H1 (cell line): ENCODE data around the gene JAKMIP2. TPM values are rescaled to one million over a fixed set of nuclear protein-coding genes. Genes with fewer than 3 reads are reported as not detected.

ENCODE experiments used
- CTCF ChIA-PET: fragments of 300-600 bp; sonication (Branson Sonifier 250); formaldehyde crosslinking; loops from one replicate; lab custom pipeline; 2021; ENCODE audit not compliant: partially characterized antibody; lab: Charles Lee
- POLR2A ChIA-PET: fragments of 300-600 bp; sonication (Branson Sonifier 250); formaldehyde crosslinking; loops from one replicate; lab custom pipeline; 2021; ENCODE audit warnings: inconsistent platforms; ENCODE audit not compliant: partially characterized antibody; lab: Charles Lee
- DNase-seq, 2 experiments: peaks; one replicate each; pipeline versions ENCODE4 v3.0.0 to v3.0.0-alpha.2; 2010 to 2022; ENCODE audit warnings: low spot score in 2 of 2, low read depth in 1 of 2, mixed read lengths in 1 of 2
- FAIRE-seq: peaks from 2 replicates; lab custom pipeline; 2011; peaks lifted over from hg19 to GRCh38; lab: Jason Lieb, UNC
- H2AFZ ChIP-seq: 2 replicates; pipeline ENCODE4 v1.8.1; 2012; ENCODE audit warnings: low read length, inconsistent platforms
- H2AK5ac ChIP-seq: 2 replicates; pipeline ENCODE4 v1.6.1; 2013; ENCODE audit warnings: low read depth, low read length
- H2BK120ac ChIP-seq: replicated peaks from 2 replicates; pipeline ENCODE3; 2013; ENCODE audit warnings: low read depth, low read length, inconsistent platforms
- H2BK12ac ChIP-seq: 2 replicates; pipeline ENCODE4 v1.6.1; 2013; ENCODE audit warnings: low read depth, low read length
- H2BK15ac ChIP-seq: 2 replicates; pipeline ENCODE4 v1.6.1; 2013; ENCODE audit warnings: low read length
- H2BK20ac ChIP-seq: 2 replicates; pipeline ENCODE4 v1.6.1; 2013; ENCODE audit warnings: low read length
- H2BK5ac ChIP-seq: 2 replicates; pipeline ENCODE4 v1.6.1; 2013; ENCODE audit warnings: low read depth, low read length
- H3K14ac ChIP-seq: 2 replicates; pipeline ENCODE4 v1.6.1; 2013; ENCODE audit warnings: inconsistent platforms; ENCODE audit not compliant: insufficient read length
- H3K18ac ChIP-seq: 2 replicates; pipeline ENCODE4 v1.6.1; 2013; ENCODE audit warnings: low read length; ENCODE audit errors: extremely low read depth
- H3K23ac ChIP-seq: 2 replicates; pipeline ENCODE4 v1.6.1; 2013; ENCODE audit warnings: inconsistent platforms; ENCODE audit not compliant: insufficient read length
- H3K23me2 ChIP-seq: 2 replicates; pipeline ENCODE4 v1.6.1; 2013; ENCODE audit warnings: low read depth, low read length
- H3K27ac ChIP-seq: 2 replicates; pipeline ENCODE4 v1.6.1; 2011; ENCODE audit warnings: low read depth, low read length, inconsistent platforms
- H3K27me3 ChIP-seq, 4 experiments: replicated peaks in 1 of 4; 1 replicate in 1 of 4; 2 replicates in 3 of 4; pipeline versions ENCODE4 v1.6.1 to v1.8.1; 2011 to 2013; ENCODE audit warnings: low read length in 3 of 4, mild to moderate bottlenecking in 3 of 4, inconsistent platforms in 2 of 4, mixed read lengths in 2 of 4, moderate library complexity in 1 of 4; ENCODE audit not compliant: control insufficient read depth in 3 of 4, insufficient read depth in 3 of 4; ENCODE audit errors: extremely low read depth in 1 of 4
- H3K36me3 ChIP-seq, 4 experiments: 2 replicates each; pipeline versions ENCODE4 v1.6.1 to v1.8.1; 2011 to 2013; ENCODE audit warnings: mild to moderate bottlenecking in 4 of 4, low read length in 3 of 4, moderate library complexity in 2 of 4, control low read depth in 1 of 4, inconsistent platforms in 1 of 4; ENCODE audit not compliant: insufficient read depth in 4 of 4, control insufficient read depth in 2 of 4
- H3K4ac ChIP-seq: replicated peaks from 2 replicates; pipeline ENCODE3; 2013; ENCODE audit warnings: low read length, low read depth, mixed read lengths, inconsistent platforms; ENCODE audit not compliant: insufficient read length
- H3K4me1 ChIP-seq, 4 experiments: replicated peaks in 1 of 4; 1 replicate in 1 of 4; 2 replicates in 3 of 4; pipeline versions ENCODE4 v1.6.1 to v1.8.1; 2011 to 2013; ENCODE audit warnings: low read length in 3 of 4, inconsistent platforms in 2 of 4, mixed read lengths in 1 of 4; ENCODE audit not compliant: insufficient read depth in 4 of 4, control insufficient read depth in 3 of 4
- H3K4me2 ChIP-seq, 2 experiments: 2 replicates each; pipeline versions ENCODE4 v1.6.1 to v1.8.1; 2011 to 2013; ENCODE audit warnings: low read depth in 2 of 2, low read length in 2 of 2, control low read depth in 1 of 2, inconsistent platforms in 1 of 2, mild to moderate bottlenecking in 1 of 2; ENCODE audit not compliant: insufficient read depth in 1 of 2
- H3K4me3 ChIP-seq, 4 experiments: fragments of 200-600, 300-600 bp in 1 of 4; sonication (generic), shearing (Covaris generic), sonication (Bioruptor Twin) in 1 of 4; 2 replicates each; pipeline versions ENCODE4 v1.5.1 to v1.8.1; 2011 to 2016; ENCODE audit warnings: low read length in 4 of 4, low read depth in 3 of 4, control low read depth in 2 of 4, inconsistent platforms in 2 of 4, mild to moderate bottlenecking in 2 of 4, mixed read lengths in 1 of 4, moderate library complexity in 1 of 4; ENCODE audit not compliant: insufficient read depth in 2 of 4; ENCODE audit errors: extremely low read depth in 1 of 4
- H3K56ac ChIP-seq: replicated peaks from 2 replicates; pipeline ENCODE3; 2013; ENCODE audit warnings: low read depth, mild to moderate bottlenecking, mixed read lengths, low read length, inconsistent platforms; ENCODE audit not compliant: insufficient read length
- H3K79me1 ChIP-seq: 2 replicates; pipeline ENCODE4 v1.6.1; 2013; ENCODE audit warnings: low read depth, low read length, control low read depth
- H3K79me2 ChIP-seq, 2 experiments: 2 replicates each; pipeline versions ENCODE4 v1.6.1 to v1.8.1; 2012 to 2013; ENCODE audit warnings: low read length in 2 of 2, mild to moderate bottlenecking in 2 of 2, inconsistent platforms in 1 of 2; ENCODE audit not compliant: insufficient read depth in 2 of 2, control insufficient read depth in 1 of 2
- H3K9ac ChIP-seq, 4 experiments: replicated peaks in 1 of 4; 1 replicate in 1 of 4; 2 replicates in 3 of 4; pipeline versions ENCODE4 v1.6.1 to v1.8.1; 2011 to 2013; ENCODE audit warnings: low read depth in 3 of 4, low read length in 3 of 4, control low read depth in 2 of 4, mild to moderate bottlenecking in 2 of 4, moderate library complexity in 2 of 4, inconsistent platforms in 1 of 4; ENCODE audit errors: extremely low read depth in 1 of 4
- H3K9me3 ChIP-seq, 2 experiments: 2 replicates each; pipeline versions ENCODE4 v1.6.1 to v1.8.1; 2012 to 2013; ENCODE audit warnings: mild to moderate bottlenecking in 2 of 2, moderate library complexity in 2 of 2, control low read depth in 1 of 2, inconsistent platforms in 1 of 2, low read depth in 1 of 2, low read length in 1 of 2, mixed read lengths in 1 of 2; ENCODE audit not compliant: insufficient read depth in 2 of 2
- H4K20me1 ChIP-seq, 2 experiments: replicated peaks in 1 of 2; 2 replicates each; pipeline versions ENCODE3 to v1.8.1; 2011 to 2013; ENCODE audit warnings: inconsistent platforms in 2 of 2, low read length in 2 of 2, mild to moderate bottlenecking in 1 of 2; ENCODE audit not compliant: insufficient read depth in 2 of 2, control insufficient read depth in 1 of 2
- H4K5ac ChIP-seq: 2 replicates; pipeline ENCODE4 v1.6.1; 2013; ENCODE audit warnings: low read length, low read depth, mixed read lengths, inconsistent platforms; ENCODE audit not compliant: insufficient read length
- H4K8ac ChIP-seq: 2 replicates; pipeline ENCODE4 v1.8.0; 2013; ENCODE audit warnings: mild to moderate bottlenecking, moderate library complexity, low read length, inconsistent platforms; ENCODE audit not compliant: insufficient read depth; ENCODE audit errors: extremely low read depth
- H4K91ac ChIP-seq: replicated peaks from 2 replicates; pipeline ENCODE3; 2013; ENCODE audit warnings: low read length, mixed read lengths, inconsistent platforms; ENCODE audit not compliant: insufficient read length
- CTBP2 ChIP-seq: IDR thresholded peaks from 2 replicates; pipeline ENCODE4 v1.7.0; 2011; ENCODE audit warnings: borderline replicate concordance, mild to moderate bottlenecking, moderate library complexity, mixed read lengths, low read length; ENCODE audit not compliant: insufficient read depth, insufficient read length
- FOSL1 ChIP-seq: IDR thresholded peaks from 2 replicates; pipeline ENCODE4 v1.6.1; 2011; ENCODE audit warnings: mild to moderate bottlenecking, low read depth, low read length, moderate library complexity; ENCODE audit not compliant: insufficient read depth
- GTF2F1 ChIP-seq: IDR thresholded peaks from 2 replicates; pipeline ENCODE4 v1.6.1; 2012; ENCODE audit warnings: low read depth, low read length, improper control_type of control experiment, borderline replicate concordance
- MAFK ChIP-seq: IDR thresholded peaks from 2 replicates; pipeline ENCODE4 v1.6.1; 2012; ENCODE audit warnings: low read depth, mild to moderate bottlenecking, improper control_type of control experiment, low read length
- RBBP5 ChIP-seq: IDR thresholded peaks from 2 replicates; pipeline ENCODE4 v1.7.1; 2012; ENCODE audit warnings: low read depth, mild to moderate bottlenecking, inconsistent platforms, low read length, moderate library complexity, borderline replicate concordance
- SP1 ChIP-seq: IDR thresholded peaks from 2 replicates; pipeline ENCODE4 v1.6.1; 2011; ENCODE audit warnings: low read depth, low read length
- SP2 ChIP-seq: IDR thresholded peaks from 2 replicates; pipeline ENCODE4 v1.6.1; 2012; ENCODE audit warnings: mild to moderate bottlenecking, low read length, inconsistent platforms
- TAF1 ChIP-seq: IDR thresholded peaks from 2 replicates; pipeline ENCODE4 v1.6.1; 2011; ENCODE audit warnings: mild to moderate bottlenecking, low read depth, low read length
- TAF7 ChIP-seq: optimal IDR thresholded peaks from 2 replicates; pipeline ENCODE3; 2011; ENCODE audit warnings: low read depth, mild to moderate bottlenecking, inconsistent platforms, low read length, moderate library complexity, borderline replicate concordance
- WGBS, 2 experiments: shearing (Covaris generic) in 1 of 2; methylation state at CpG; one replicate each; pipeline versions ENCODE4 v1.1.6 to v1.1.7; 2013 to 2015; ENCODE audit warnings: low lambda C conversion rate in 2 of 2, mixed read lengths in 2 of 2, inconsistent platforms in 1 of 2, low coverage in 1 of 2, missing lambda C conversion rate in 1 of 2; ENCODE audit not compliant: insufficient replicate concordance in 2 of 2, insufficient coverage in 1 of 2, insufficient read length in 1 of 2; ENCODE audit errors: extremely low coverage in 1 of 2, missing lambda C conversion rate in 1 of 2; 5-methylcytosine and 5-hydroxymethylcytosine counted together
- polyA plus RNA-seq, 7 experiments: library from polyadenylated mRNA; depleted of rRNA in 3 of 7; stranded (reverse) in 5 of 7; unstranded in 2 of 7; fragments of >200 nt in 5 of 7; fragments of 200-250 nt in 2 of 7; gene quantifications; 1 replicate in 5 of 7; 2 replicates in 1 of 7; 4 replicates in 1 of 7; pipeline versions ENCODE4 v1.2.1 to v1.2.3, GENCODE V29; 2011 to 2013; ENCODE audit warnings: missing spikeins in 2 of 7, mixed read lengths in 2 of 7
- total RNA-seq: library from RNA; stranded (reverse); fragmentation: NEBNext Ultra II Directional; extraction: Animal tissue kit (Norgen Biotek cat#: 25700); gene quantifications from 2 replicates; pipeline ENCODE4 v1.2.1, GENCODE V29; 2021
- TF ChIP-seq, protein P1 (sequence below): IDR thresholded peaks from 2 replicates; pipeline ENCODE4 v1.6.1; 2012; ENCODE audit warnings: inconsistent platforms

JAKMIP2 gene
- total and polyA plus RNA-seq, 2 of the 8 experiments (the other 6 are each of a cell fraction or from before 2014, with no cell fraction given), result 2.4 to 13.6 TPM

DNA sequence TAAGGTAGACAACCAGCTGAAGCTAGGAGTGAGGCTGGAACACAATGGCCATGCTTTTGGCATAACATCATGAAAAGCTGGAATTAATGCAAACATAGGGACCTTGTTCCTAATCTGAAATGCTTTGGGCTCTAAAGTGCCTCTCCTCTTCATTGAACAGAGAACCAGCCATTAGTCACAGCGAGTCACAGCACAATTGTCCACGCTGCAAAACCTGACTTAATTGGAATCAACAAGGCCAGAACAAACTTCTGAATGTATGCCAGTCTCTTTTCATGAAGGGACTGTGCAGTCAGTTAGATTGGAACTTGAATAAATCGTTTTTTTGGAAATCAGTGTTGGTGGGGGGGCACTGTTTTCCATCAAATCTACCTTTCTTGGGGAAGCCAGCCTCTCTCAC, 96.5 kb downstream of the JAKMIP2 start:
- H4K5ac ChIP-seq, result no peak overlapping the region
- no peaks in the 10 kb centered on the region for H3K79me2 ChIP-seq
- H4K8ac ChIP-seq, result no peak overlapping the region
- no peak overlapping the region for H3K14ac ChIP-seq
- no peaks in the 10 kb centered on the region for H3K79me1 ChIP-seq
- no peaks in the 10 kb centered on the region for H3K23me2 ChIP-seq
- DNase-seq (no peak), FAIRE-seq (no peak)
- no peaks in the 10 kb centered on the region; a peak in 1 of 7 replicates for H3K4me1 ChIP-seq
- WGBS, 2 experiments, result 93% methylated on average over 3 of the region's 3 CpGs; no CpG with 5 or more reads in 1 of the 2 experiments
- H3K9ac ChIP-seq, result no peak overlapping the region
- H2BK12ac ChIP-seq, result no peak overlapping the region
- H3K56ac ChIP-seq, result no peak overlapping the region
- H3K9me3 ChIP-seq, result no peaks in the 10 kb centered on the region
- H3K4me2 ChIP-seq, result no peak overlapping the region
- H3K27me3 ChIP-seq, result no peaks in the 10 kb centered on the region
- H3K23ac ChIP-seq, result no peak overlapping the region
- no peaks in the 10 kb centered on the region for H4K20me1 ChIP-seq
- no peak overlapping the region for H2AK5ac ChIP-seq
- no peak overlapping the region for H3K4ac ChIP-seq
- no peak overlapping the region for H3K27ac ChIP-seq
- POLR2A ChIA-PET, result no interaction called here
- no peak overlapping the region for H2BK5ac ChIP-seq
- CTCF ChIA-PET, result interaction anchor here (1.1 kb wide), 1 partner anchor 59 kb away, joined by 3 read pairs; no protein-coding TSS in a partner anchor
- no peak overlapping the region for H3K4me3 ChIP-seq
- no peak overlapping the region for H3K18ac ChIP-seq
- no peaks in the 10 kb centered on the region for H3K36me3 ChIP-seq
- H4K91ac ChIP-seq, result no peak overlapping the region
- H2AFZ ChIP-seq, result no peak overlapping the region
- no peak overlapping the region for H2BK20ac ChIP-seq
- H2BK120ac ChIP-seq, result no peak overlapping the region
- no peak overlapping the region for H2BK15ac ChIP-seq
- TF ChIP-seq RBBP5 (no peak), TAF7 (no peak), CTBP2 (no peak), SP2 (no peak), MAFK (no peak), GTF2F1 (no peak), FOSL1 (no peak), TAF1 (no peak), SP1 (no peak)
- TF ChIP-seq, protein P1, sequence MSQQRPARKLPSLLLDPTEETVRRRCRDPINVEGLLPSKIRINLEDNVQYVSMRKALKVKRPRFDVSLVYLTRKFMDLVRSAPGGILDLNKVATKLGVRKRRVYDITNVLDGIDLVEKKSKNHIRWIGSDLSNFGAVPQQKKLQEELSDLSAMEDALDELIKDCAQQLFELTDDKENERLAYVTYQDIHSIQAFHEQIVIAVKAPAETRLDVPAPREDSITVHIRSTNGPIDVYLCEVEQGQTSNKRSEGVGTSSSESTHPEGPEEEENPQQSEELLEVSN, result no peak
- TF ChIP-seq, all 59 proteins: peak for 0
